ENCODE results near the gene HUS1. TPM values are rescaled to one million over a fixed set of nuclear protein-coding genes. Genes with fewer than 3 reads are reported as not detected.

The HUS1 gene
- total and polyA plus RNA-seq, 2 of the 13 experiments (the other 11 are each of a cell fraction or from before 2014, with no cell fraction given), result 14.8 to 16.9 TPM

- TF ChIP-seq ZNF407 (CRISPR knock-in tag; IDR thresholded peaks at IDR 0.05; ENCODE audit: not compliant biosample characterization) (no peak), TEAD2 (CRISPR knock-in tag; IDR thresholded peaks at IDR 0.05) (no peak), KDM4B (CRISPR knock-in tag; IDR thresholded peaks at IDR 0.05) (no peak), NFE2L2 (IDR thresholded peaks at IDR 0.05; ENCODE audit: low read length) (no peak), HOXA3 (CRISPR knock-in tag; IDR thresholded peaks at IDR 0.05) (peak; percentile 63), ATAD3A (CRISPR knock-in tag; IDR thresholded peaks at IDR 0.05) (no peak), MZF1 (CRISPR knock-in tag; IDR thresholded peaks at IDR 0.05; ENCODE audit: borderline replicate concordance) (no peak), KDM6A (CRISPR knock-in tag; IDR thresholded peaks at IDR 0.05; ENCODE audit: low read depth) (no peak), MAZ (IDR thresholded peaks at IDR 0.05; ENCODE audit: borderline replicate concordance, low read depth, low read length) (no peak), MAZ (CRISPR knock-in tag; IDR thresholded peaks at IDR 0.05; ENCODE audit: low read depth) (peak; percentile 59; the same call in 1 of the 2 replicates), TOE1 (CRISPR knock-in tag; IDR thresholded peaks at IDR 0.05) (no peak), GPN1 (CRISPR knock-in tag; IDR thresholded peaks at IDR 0.05; ENCODE audit: borderline replicate concordance) (no peak), ETS1 (CRISPR knock-in tag; IDR thresholded peaks at IDR 0.05) (no peak), SOX13 (IDR thresholded peaks at IDR 0.05) (no peak), SOX13 (CRISPR knock-in tag; conservative IDR thresholded peaks at IDR 0.05 in 1 of 2, IDR thresholded peaks at IDR 0.05 in 1 of 2) (no peak; a peak in 1 of 4 replicates), E2F5 (CRISPR knock-in tag; conservative IDR thresholded peaks at IDR 0.05) (no peak), DPF2 (CRISPR knock-in tag; IDR thresholded peaks at IDR 0.05; ENCODE audit: borderline replicate concordance, low read depth) (no peak), BCL6 (CRISPR knock-in tag; IDR thresholded peaks at IDR 0.05) (0 out of 2 replicates have a peak, but pooled peaks have one; percentile 36), ZNF17 (CRISPR knock-in tag; IDR thresholded peaks at IDR 0.05) (no peak), BRCA1 (CRISPR knock-in tag; IDR thresholded peaks at IDR 0.05) (no peak), ZNF441 (CRISPR knock-in tag; IDR thresholded peaks at IDR 0.05; ENCODE audit: borderline replicate concordance) (no peak)
Observed at GRCh38 chr7:47991741-47992311, 12.4 kb upstream of the HUS1 start (continued).
